HEK293 (cell line): Measurements from ENCODE around the gene BFSP2.

Experiments
- FEZF1 ChIP-seq: fragments of 450-650 bp; formaldehyde crosslinking; IDR thresholded peaks from 2 replicates; pipeline ENCODE4 v1.5.1; 2016; ENCODE audit warnings: missing biosample characterization, missing genetic modification characterization
- RBAK ChIP-seq: fragments of 450-650 bp; formaldehyde crosslinking; IDR thresholded peaks from 2 replicates; pipeline ENCODE4 v1.5.1; 2016; ENCODE audit warnings: missing biosample characterization, missing genetic modification characterization
- YY1 ChIP-seq: fragments of 450-650 bp; formaldehyde crosslinking; IDR thresholded peaks from 2 replicates; pipeline ENCODE4 v1.5.1; 2018; ENCODE audit warnings: missing biosample characterization, missing genetic modification characterization
- YY2 ChIP-seq: fragments of 450-650 bp; formaldehyde crosslinking; IDR thresholded peaks from 2 replicates; pipeline ENCODE4 v1.5.1; 2016; ENCODE audit warnings: missing biosample characterization, missing genetic modification characterization
- ZBTB17 ChIP-seq: fragments of 450-650 bp; formaldehyde crosslinking; IDR thresholded peaks from 2 replicates; pipeline ENCODE4 v1.5.1; 2016; ENCODE audit warnings: missing biosample characterization, missing genetic modification characterization
- ZNF747 ChIP-seq: fragments of 450-650 bp; formaldehyde crosslinking; IDR thresholded peaks from 2 replicates; pipeline ENCODE4 v1.5.1; 2016; ENCODE audit warnings: missing biosample characterization, missing genetic modification characterization
- TF ChIP-seq, protein P1 (sequence below): fragments of 450-650 bp; formaldehyde crosslinking; IDR thresholded peaks from 2 replicates; pipeline ENCODE4; 2016; ENCODE audit warnings: missing biosample characterization, missing genetic modification characterization
- TF ChIP-seq, protein P2 (sequence below): fragments of 450-650 bp; formaldehyde crosslinking; IDR thresholded peaks from 2 replicates; pipeline ENCODE4 v1.5.1; 2017; ENCODE audit warnings: missing biosample characterization, missing genetic modification characterization
- TF ChIP-seq, protein P3 (sequence below): fragments of 450-650 bp; formaldehyde crosslinking; IDR thresholded peaks from 2 replicates; pipeline ENCODE4 v1.5.1; 2016; ENCODE audit warnings: missing biosample characterization, missing genetic modification characterization, borderline replicate concordance
- TF ChIP-seq, protein P4 (sequence below): fragments of 450-650 bp; formaldehyde crosslinking; IDR thresholded peaks from 2 replicates; pipeline ENCODE4 v1.5.1; 2016; ENCODE audit warnings: missing biosample characterization, missing genetic modification characterization, borderline replicate concordance

The BFSP2 gene

DNA sequence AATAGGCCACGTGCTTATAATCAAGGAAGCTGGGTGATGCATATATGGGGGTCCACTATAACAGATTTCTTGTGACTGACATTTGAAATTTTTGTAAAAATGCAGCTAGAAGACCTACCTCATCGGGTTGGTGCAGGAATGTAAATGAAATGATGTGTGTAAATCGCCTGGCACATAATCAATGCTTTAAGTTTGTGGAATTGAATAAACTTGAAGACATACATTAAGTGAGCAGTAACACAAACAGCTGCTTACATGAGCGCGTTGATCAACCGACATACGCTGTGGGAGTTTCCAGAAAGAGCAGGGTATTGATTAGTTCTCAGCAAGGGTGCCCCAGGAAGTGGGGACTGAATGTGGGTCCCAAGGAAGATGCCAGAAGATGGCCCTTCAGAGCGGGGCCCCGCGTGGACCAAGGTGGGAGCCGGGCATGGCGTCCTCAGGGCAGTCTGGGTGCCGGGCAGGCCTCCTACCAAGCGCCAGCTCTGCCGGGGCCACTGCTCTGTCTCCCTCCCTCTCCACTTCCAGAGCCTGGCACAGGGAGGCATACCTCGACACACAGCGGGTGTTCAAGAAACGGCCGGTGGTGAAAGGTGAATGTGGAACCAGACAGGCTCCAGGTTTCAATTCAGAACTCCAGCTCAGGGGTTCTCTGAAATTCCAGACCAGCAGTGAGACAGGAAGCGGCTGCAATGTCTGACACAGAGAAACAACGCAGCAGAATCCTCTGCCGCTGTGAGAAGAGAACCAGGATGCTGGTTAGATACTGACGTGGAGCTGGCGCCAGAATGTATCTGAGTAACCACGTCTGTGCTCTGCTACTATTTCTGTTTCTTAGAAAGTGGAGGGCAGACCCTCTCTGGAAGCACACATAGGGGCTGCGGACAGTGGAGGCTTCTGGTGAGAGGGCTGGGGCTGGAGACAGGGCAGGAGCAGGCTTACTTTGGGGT, 12.6 kb downstream of the BFSP2 start (continued):
- TF ChIP-seq, protein P1, sequence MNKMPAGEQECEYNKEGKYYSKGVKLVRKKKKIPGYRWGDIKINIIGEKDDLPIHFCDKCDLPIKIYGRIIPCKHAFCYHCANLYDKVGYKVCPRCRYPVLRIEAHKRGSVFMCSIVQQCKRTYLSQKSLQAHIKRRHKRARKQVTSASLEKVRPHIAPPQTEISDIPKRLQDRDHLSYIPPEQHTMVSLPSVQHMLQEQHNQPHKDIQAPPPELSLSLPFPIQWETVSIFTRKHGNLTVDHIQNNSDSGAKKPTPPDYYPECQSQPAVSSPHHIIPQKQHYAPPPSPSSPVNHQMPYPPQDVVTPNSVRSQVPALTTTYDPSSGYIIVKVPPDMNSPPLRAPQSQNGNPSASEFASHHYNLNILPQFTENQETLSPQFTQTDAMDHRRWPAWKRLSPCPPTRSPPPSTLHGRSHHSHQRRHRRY (tag by site-specific recombination): no peak
- TF ChIP-seq YY1 (tag by site-specific recombination) (no peak), ZBTB17 (peak; percentile 33; the same call in 1 of the 2 replicates), RBAK (tag by site-specific recombination) (no peak), ZNF747 (tag by site-specific recombination) (no peak), FEZF1 (tag by site-specific recombination) (no peak), YY2 (tag by site-specific recombination) (no peak)
- TF ChIP-seq, protein P2, sequence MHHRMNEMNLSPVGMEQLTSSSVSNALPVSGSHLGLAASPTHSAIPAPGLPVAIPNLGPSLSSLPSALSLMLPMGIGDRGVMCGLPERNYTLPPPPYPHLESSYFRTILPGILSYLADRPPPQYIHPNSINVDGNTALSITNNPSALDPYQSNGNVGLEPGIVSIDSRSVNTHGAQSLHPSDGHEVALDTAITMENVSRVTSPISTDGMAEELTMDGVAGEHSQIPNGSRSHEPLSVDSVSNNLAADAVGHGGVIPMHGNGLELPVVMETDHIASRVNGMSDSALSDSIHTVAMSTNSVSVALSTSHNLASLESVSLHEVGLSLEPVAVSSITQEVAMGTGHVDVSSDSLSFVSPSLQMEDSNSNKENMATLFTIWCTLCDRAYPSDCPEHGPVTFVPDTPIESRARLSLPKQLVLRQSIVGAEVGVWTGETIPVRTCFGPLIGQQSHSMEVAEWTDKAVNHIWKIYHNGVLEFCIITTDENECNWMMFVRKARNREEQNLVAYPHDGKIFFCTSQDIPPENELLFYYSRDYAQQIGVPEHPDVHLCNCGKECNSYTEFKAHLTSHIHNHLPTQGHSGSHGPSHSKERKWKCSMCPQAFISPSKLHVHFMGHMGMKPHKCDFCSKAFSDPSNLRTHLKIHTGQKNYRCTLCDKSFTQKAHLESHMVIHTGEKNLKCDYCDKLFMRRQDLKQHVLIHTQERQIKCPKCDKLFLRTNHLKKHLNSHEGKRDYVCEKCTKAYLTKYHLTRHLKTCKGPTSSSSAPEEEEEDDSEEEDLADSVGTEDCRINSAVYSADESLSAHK: 0 out of 2 replicates have a peak, but pooled peaks have one; percentile 40
- TF ChIP-seq, protein P3, sequence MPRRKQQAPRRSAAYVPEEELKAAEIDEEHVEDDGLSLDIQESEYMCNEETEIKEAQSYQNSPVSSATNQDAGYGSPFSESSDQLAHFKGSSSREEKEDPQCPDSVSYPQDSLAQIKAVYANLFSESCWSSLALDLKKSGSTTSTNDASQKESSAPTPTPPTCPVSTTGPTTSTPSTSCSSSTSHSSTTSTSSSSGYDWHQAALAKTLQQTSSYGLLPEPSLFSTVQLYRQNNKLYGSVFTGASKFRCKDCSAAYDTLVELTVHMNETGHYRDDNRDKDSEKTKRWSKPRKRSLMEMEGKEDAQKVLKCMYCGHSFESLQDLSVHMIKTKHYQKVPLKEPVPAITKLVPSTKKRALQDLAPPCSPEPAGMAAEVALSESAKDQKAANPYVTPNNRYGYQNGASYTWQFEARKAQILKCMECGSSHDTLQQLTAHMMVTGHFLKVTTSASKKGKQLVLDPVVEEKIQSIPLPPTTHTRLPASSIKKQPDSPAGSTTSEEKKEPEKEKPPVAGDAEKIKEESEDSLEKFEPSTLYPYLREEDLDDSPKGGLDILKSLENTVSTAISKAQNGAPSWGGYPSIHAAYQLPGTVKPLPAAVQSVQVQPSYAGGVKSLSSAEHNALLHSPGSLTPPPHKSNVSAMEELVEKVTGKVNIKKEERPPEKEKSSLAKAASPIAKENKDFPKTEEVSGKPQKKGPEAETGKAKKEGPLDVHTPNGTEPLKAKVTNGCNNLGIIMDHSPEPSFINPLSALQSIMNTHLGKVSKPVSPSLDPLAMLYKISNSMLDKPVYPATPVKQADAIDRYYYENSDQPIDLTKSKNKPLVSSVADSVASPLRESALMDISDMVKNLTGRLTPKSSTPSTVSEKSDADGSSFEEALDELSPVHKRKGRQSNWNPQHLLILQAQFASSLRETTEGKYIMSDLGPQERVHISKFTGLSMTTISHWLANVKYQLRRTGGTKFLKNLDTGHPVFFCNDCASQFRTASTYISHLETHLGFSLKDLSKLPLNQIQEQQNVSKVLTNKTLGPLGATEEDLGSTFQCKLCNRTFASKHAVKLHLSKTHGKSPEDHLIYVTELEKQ (tag by site-specific recombination): no peak
- TF ChIP-seq, protein P4, sequence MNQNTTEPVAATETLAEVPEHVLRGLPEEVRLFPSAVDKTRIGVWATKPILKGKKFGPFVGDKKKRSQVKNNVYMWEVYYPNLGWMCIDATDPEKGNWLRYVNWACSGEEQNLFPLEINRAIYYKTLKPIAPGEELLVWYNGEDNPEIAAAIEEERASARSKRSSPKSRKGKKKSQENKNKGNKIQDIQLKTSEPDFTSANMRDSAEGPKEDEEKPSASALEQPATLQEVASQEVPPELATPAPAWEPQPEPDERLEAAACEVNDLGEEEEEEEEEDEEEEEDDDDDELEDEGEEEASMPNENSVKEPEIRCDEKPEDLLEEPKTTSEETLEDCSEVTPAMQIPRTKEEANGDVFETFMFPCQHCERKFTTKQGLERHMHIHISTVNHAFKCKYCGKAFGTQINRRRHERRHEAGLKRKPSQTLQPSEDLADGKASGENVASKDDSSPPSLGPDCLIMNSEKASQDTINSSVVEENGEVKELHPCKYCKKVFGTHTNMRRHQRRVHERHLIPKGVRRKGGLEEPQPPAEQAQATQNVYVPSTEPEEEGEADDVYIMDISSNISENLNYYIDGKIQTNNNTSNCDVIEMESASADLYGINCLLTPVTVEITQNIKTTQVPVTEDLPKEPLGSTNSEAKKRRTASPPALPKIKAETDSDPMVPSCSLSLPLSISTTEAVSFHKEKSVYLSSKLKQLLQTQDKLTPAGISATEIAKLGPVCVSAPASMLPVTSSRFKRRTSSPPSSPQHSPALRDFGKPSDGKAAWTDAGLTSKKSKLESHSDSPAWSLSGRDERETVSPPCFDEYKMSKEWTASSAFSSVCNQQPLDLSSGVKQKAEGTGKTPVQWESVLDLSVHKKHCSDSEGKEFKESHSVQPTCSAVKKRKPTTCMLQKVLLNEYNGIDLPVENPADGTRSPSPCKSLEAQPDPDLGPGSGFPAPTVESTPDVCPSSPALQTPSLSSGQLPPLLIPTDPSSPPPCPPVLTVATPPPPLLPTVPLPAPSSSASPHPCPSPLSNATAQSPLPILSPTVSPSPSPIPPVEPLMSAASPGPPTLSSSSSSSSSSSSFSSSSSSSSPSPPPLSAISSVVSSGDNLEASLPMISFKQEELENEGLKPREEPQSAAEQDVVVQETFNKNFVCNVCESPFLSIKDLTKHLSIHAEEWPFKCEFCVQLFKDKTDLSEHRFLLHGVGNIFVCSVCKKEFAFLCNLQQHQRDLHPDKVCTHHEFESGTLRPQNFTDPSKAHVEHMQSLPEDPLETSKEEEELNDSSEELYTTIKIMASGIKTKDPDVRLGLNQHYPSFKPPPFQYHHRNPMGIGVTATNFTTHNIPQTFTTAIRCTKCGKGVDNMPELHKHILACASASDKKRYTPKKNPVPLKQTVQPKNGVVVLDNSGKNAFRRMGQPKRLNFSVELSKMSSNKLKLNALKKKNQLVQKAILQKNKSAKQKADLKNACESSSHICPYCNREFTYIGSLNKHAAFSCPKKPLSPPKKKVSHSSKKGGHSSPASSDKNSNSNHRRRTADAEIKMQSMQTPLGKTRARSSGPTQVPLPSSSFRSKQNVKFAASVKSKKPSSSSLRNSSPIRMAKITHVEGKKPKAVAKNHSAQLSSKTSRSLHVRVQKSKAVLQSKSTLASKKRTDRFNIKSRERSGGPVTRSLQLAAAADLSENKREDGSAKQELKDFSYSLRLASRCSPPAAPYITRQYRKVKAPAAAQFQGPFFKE (tag by site-specific recombination): no peak
